ENCODE data around the gene RAD51B. TPM values are rescaled to one million over a fixed set of nuclear protein-coding genes. Genes with fewer than 3 reads are reported as not detected.
"Not testable (repeated sequence)": the region's sequence is repeated elsewhere in the genome, so short reads cannot be mapped to it uniquely, and the experiment has no call there.

The RAD51B gene
- total RNA-seq, 2 donors from 2014 or later, result 22.8 to 33.8 TPM

DNA sequence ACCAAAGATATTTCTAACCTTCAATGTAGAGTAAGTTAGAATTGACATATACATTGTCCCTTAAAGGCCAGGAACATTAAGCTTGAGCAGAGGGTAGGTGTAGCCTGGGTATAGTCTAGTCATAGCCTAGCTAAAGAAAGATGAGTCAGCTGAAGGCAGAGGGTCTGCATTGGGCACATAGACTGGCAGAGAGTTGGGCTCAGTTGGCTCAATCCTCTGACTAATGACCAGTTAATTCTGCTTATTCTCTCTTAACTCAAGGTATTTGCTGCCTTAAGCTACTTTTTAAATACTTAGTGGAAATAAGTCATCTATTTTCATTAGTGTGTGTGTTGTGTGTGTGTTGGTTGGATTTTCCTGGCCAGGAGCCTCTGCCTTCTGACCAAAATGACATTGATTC, 467.1 kb downstream of the RAD51B start:
- H3K4me3 ChIP-seq (ENCODE audit: low read length), result no peak overlapping the region
- H3K9ac ChIP-seq (ENCODE audit: extremely low read depth, low read length, poor library complexity, severe bottlenecking), result no peak overlapping the region
- H3K4me1 Mint-ChIP-seq, result peaks cover 18% of the 10 kb centered on the region
- no peak overlapping the region for H3K27ac Mint-ChIP-seq
- no peak for TF ChIP-seq CTCF (conservative IDR thresholded peaks at IDR 0.05)
- H3K9me3 ChIP-seq (ENCODE audit: control insufficient read depth, low read length), result no peaks in the 10 kb centered on the region
- H3K4me1 ChIP-seq (ENCODE audit: control insufficient read depth, insufficient read depth, low read length), result peaks cover 3% of the 10 kb centered on the region
- H3K9me3 Mint-ChIP-seq, result no peaks in the 10 kb centered on the region
- no peaks in the 10 kb centered on the region for H3K36me3 ChIP-seq (ENCODE audit: control insufficient read depth, insufficient read depth, low read length)
- no peaks in the 10 kb centered on the region for H3K36me3 Mint-ChIP-seq (ENCODE audit: low read depth)
- no peak overlapping the region for H3K4me3 Mint-ChIP-seq
- no peaks in the 10 kb centered on the region for H3K27me3 ChIP-seq (ENCODE audit: control insufficient read depth, insufficient read depth, low read length, poor library complexity, severe bottlenecking)
- H3K27ac ChIP-seq (ENCODE audit: low read depth, low read length), result no peak overlapping the region
- DNase-seq, result no peak
- H3K27me3 Mint-ChIP-seq (ENCODE audit: insufficient read depth), result no peaks in the 10 kb centered on the region

DNA sequence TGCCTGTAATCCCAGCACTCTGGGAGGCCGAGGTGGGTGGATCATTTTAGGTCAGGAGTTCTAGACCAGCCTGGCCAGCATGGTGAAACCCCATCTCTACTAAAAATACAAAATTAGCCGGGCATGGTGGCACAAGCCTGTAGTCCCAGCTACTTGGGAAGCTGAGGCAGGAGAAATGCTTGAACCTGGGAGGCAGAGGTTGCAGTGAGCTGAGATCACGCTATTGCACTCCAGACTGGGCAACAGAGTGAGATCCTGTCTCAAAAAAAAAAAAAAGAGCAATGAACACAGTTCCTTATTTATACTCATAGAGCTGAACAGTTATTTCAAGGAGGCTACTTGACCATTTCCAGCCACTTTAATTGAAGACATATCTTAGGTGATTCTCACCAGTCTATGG, 469.9 kb downstream of the RAD51B start:
- H3K27me3 Mint-ChIP-seq (ENCODE audit: insufficient read depth); H3K27me3 ChIP-seq (ENCODE audit: control insufficient read depth, insufficient read depth, low read length, poor library complexity, severe bottlenecking); H3K36me3 ChIP-seq (ENCODE audit: control insufficient read depth, insufficient read depth, low read length); H3K4me3 ChIP-seq (ENCODE audit: low read length); H3K27ac ChIP-seq (ENCODE audit: low read depth, low read length); H3K9me3 ChIP-seq (ENCODE audit: control insufficient read depth, low read length); H3K4me3 Mint-ChIP-seq; H3K27ac Mint-ChIP-seq; H3K9me3 Mint-ChIP-seq; DNase-seq; H3K9ac ChIP-seq (ENCODE audit: extremely low read depth, low read length, poor library complexity, severe bottlenecking); H3K36me3 Mint-ChIP-seq (ENCODE audit: low read depth): not testable (repeated sequence)
- 88 to 100% methylated on average over 3 of the region's 3 CpGs for WGBS, 2 experiments (ENCODE audit: insufficient coverage in 1 of 2, insufficient read length in 1 of 2)
- peaks cover 30% of the 10 kb centered on the region for H3K4me1 Mint-ChIP-seq
- peaks cover 14% of the 10 kb centered on the region for H3K4me1 ChIP-seq (ENCODE audit: control insufficient read depth, insufficient read depth, low read length)

DNA sequence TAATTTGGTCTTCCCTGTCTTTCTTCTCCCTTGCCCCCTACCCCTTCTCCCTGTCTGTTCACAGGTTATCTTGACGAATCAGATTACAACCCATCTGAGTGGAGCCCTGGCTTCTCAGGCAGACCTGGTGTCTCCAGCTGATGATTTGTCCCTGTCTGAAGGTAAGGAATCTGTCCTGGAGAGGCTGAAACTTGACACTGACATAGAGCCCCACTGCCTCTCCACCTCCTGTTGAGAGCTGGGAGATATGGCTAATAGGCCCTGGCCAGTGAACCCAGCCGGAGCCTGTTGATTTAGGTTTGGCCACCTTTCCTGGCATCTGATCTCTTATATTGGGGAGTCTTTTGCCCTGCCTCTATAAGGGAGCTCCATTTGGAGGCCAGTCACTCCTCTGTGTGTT, 472.2 kb downstream of the RAD51B start:
- H3K27ac ChIP-seq (ENCODE audit: low read depth, low read length), result no peak overlapping the region
- H3K27me3 ChIP-seq (ENCODE audit: control insufficient read depth, insufficient read depth, low read length, poor library complexity, severe bottlenecking), result no peaks in the 10 kb centered on the region
- no peaks in the 10 kb centered on the region for H3K36me3 Mint-ChIP-seq (ENCODE audit: low read depth)
- WGBS, 2 experiments (ENCODE audit: insufficient coverage in 1 of 2, insufficient read length in 1 of 2), result 21% methylated on average over 2 of the region's 2 CpGs; no CpG with 5 or more reads in 1 of the 2 experiments
- peaks cover 44% of the 10 kb centered on the region for H3K4me1 Mint-ChIP-seq
- no peak overlapping the region for H3K9ac ChIP-seq (ENCODE audit: extremely low read depth, low read length, poor library complexity, severe bottlenecking)
- no peak overlapping the region for H3K4me3 ChIP-seq (ENCODE audit: low read length)
- no peaks in the 10 kb centered on the region for H3K27me3 Mint-ChIP-seq (ENCODE audit: insufficient read depth)
- H3K9me3 ChIP-seq (ENCODE audit: control insufficient read depth, low read length), result no peaks in the 10 kb centered on the region
- peak overlapping the region; percentile 64 for H3K27ac Mint-ChIP-seq
- TF ChIP-seq CTCF (conservative IDR thresholded peaks at IDR 0.05), result no peak
- H3K4me3 Mint-ChIP-seq, result no peak overlapping the region
- H3K36me3 ChIP-seq (ENCODE audit: control insufficient read depth, insufficient read depth, low read length), result no peaks in the 10 kb centered on the region
- no peaks in the 10 kb centered on the region for H3K9me3 Mint-ChIP-seq
- peaks cover 25% of the 10 kb centered on the region for H3K4me1 ChIP-seq (ENCODE audit: control insufficient read depth, insufficient read depth, low read length)
- DNase-seq, result peak; percentile 91

All from endodermal cell (in vitro differentiated cells).